Measurements from ENCODE around the gene PVALEF.
"Not testable (repeated sequence)": the region's sequence is repeated elsewhere in the genome, so short reads cannot be mapped to it uniquely, and the experiment has no call there.

Gene PVALEF

GRCh38 chr17:81221371-81221841, 56.1 kb downstream of the PVALEF start:
- DNase-seq (ENCODE audit: low spot score), result no peak

DNA sequence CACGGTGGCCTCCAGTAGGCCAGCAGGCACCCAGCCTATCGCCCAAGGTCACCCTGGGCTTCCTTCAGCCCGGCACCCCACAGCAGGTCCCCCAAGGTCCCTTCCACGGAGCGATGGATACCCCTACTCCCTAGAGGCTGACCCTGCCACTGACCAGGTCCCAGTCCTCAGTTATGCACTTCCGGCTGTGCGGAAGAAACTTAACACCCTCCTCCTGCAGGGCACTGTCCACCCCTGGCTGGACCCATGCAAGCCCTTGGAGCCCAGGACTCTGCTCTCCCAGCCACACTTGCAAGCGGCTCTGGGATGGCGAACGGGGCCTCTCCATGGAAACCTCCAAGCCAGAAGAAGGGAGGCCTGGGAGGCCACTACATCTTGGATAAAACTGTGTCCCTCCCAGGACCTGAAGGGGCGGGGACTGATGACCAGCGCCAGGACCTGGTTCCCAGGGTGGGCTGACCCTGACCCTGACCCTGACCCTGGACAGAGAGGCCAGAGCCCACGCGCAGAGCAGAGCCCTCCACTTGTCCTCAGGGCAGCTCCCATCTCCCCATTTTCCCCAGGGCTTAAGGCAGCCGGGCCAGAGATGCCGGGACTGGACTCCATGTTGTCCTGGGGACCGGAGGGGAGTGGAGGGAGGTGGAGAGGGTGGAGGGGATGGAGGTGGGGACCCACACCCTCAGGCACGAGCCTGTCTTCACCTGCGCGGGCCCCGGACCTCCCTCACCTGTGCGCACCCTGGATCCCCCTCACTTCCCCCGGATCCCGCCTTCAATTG, 56.7 kb downstream of the PVALEF start:
- DNase-seq (ENCODE audit: low spot score), result no peak

- DNase-seq (ENCODE audit: low spot score), result no peak
Measured at GRCh38 chr17:81222620-81222905, 57.3 kb downstream of the PVALEF start.

DNA sequence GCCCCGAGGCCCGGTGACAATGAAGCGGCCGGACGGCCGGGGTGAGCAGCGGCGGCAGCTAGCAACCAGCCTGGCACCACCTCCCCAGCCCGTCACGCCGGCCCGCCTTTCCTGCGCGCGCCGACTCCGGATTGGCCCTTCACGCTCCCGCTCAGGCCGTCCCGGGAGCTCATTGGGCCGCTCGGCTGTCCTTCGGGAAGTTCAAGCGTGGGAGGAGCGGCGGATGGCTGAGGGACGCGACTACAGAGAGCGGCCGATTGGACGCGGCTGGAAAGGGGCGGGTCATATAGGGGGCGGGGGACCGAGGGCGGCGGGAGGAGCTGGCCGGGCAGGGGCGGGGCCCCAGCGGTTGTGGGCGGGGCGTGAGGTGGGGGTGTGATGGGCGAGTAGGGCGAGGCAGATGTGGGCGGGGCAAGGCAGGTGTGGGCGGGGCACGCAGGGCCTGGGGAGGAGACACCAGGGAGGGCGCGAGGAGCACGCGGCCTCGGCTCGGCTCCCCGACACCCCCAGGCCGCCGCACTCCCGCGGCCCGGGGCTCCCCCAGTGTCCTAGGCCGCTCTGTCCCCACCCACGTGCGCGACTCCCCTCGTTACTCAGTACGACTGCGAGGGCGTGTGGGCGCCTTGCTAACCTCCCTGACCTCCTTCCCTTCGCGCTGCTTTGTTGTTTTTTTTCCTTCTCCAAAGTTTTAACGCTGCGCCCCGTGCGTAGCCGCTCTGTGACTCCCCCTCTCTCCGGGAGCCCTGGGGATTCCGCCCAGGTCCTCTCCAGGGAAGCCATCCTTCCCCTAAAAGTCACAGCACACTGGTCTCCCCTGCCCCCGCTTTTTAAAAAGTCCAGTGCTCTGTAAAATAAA, 57.8 kb downstream of the PVALEF start, which contains the start of gene CEP131:
CEP131 (minus strand) TSS at position 60 of the 856 bp plus-strand sequence. CDS start 2,909 bp downstream, outside the sequence.
- peak; percentile 99 for DNase-seq (ENCODE audit: low spot score)

DNA sequence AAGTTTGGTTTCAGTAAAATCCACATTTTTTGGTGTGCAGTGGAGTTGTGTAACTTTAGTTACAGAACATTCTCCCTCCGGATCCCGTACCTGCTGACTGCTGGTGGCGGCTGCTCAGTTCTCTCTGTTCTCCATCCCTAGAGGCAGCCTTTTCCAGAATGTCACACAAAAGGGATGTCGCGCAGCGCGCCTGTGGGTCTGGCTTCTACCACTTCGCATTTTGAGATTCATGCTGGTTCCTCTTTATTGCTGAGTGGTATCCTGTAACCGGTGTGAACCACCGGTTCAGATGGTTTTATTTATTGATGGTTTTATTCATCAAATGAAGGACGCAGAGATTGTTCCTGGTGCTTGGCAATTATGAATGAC, 58.4 kb downstream of the PVALEF start:
- no peak for DNase-seq (ENCODE audit: low spot score)

DNA sequence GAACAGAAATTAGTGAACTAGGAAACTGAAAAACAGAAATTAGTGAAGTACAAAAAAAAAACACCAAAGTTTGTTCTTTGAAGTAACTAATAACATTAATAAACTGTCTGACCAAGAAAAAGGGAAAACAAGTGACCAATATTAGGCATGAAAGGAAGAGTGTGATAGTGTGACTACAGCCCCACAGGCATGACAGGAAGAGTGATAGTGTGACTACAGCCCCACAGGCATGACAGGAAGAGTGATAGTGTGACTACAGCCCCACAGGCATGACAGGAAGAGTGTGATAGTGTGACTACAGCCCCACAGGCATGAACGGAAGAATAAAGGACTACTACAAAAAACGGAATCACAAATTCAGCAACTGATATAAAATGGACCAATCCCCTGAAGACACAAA, 62.3 kb downstream of the PVALEF start:
- not testable (repeated sequence) for DNase-seq (ENCODE audit: low spot score)

- peak; percentile 48 for DNase-seq (ENCODE audit: low spot score)
Measured at GRCh38 chr17:81228420-81228819, 63.1 kb downstream of the PVALEF start.

DNA sequence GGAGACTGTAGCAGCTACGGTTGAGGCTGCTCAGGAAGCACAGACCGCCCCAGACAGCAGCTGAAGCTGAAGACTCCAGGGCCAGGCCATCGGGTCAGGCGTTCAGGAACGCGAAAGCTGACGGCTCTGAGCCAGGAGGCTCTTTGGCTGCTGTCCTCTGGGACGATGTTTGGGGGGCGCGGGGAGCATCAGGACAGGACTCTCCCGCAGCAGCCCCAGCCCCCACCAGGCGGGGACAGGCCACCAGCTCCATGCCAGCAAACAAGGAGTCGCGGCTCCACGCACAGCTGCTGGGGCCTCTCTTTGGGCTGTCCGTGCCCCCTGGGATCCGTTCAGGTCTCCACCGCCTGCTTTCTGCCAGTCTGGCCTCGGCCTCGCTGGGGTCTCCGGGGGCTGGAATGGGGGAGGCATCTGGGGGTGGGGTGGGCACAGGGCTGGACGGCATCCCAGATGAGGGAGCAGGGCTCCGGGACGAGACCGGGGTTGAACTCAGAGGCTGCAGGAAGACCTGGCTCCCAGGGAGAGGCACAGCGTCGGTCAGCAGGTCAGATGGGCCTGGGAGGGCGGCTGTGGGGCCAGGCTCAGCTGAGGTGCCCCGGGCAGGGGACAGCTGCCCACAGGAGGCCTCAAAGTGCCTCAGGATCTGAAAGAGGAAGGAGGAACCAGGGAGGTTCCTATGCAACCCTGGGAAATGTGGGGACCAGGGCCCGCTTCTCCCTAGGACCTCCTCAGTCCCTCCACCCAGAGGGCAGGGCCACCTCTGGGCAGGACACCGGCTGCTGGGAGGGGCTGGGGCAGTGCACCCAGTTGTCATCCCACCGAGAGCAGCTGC, 63.7 kb downstream of the PVALEF start:
- no peak for DNase-seq (ENCODE audit: low spot score)

DNA sequence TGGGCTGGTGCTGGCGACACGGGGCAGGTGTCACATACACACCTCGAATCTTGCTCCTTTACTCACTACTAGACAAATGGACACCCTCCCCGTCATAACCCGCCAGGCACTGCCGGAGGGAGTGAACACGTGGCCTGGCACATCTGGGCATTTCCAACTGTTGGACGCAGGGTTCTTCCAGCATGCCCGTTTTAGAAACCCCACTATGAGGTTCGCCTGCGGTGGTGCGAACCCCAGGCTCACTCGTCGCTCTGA, 64.3 kb downstream of the PVALEF start:
- DNase-seq (ENCODE audit: low spot score), result no peak

DNA sequence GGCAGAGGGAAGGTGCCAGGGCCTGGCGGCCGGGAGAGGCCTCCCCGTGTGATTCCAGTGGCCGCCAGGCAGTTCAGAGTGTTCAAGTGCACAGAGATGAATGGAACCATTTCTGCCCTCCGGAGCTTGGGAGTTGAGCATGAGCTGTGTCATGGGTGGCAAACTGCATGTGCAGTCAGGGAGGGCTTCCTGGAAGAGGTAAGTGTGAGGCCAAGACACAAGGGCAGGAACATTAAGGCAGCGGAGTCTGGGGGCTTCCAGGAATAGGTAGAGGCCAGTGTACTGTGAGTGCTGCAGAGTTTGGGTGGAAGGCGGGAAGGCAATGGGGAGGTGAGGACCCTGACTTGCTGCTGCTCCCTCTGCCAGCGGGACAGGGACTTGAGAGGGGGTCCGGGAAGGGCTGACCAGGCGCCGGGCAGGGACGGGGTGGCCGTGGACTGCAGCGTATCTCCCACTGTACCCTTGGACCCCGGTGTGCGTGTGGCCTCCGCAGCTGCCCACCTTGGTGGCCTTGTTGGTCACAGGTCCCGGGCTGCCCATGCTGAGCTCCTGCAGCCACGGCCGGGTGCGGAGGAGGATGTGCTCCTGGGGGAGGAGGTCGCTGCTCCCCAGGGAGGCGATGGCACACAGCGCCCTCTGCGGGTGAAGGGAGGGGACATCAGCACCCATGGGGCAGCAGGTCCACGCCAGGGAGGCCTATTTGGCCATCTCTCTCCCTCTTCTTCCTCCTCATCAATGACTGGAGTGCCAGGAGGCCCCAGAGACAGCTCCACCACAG, 64.9 kb downstream of the PVALEF start:
- no peak for DNase-seq (ENCODE audit: low spot score)

- no peak for DNase-seq (ENCODE audit: low spot score)
Measured at GRCh38 chr17:81231121-81231645, 65.9 kb downstream of the PVALEF start.

DNA sequence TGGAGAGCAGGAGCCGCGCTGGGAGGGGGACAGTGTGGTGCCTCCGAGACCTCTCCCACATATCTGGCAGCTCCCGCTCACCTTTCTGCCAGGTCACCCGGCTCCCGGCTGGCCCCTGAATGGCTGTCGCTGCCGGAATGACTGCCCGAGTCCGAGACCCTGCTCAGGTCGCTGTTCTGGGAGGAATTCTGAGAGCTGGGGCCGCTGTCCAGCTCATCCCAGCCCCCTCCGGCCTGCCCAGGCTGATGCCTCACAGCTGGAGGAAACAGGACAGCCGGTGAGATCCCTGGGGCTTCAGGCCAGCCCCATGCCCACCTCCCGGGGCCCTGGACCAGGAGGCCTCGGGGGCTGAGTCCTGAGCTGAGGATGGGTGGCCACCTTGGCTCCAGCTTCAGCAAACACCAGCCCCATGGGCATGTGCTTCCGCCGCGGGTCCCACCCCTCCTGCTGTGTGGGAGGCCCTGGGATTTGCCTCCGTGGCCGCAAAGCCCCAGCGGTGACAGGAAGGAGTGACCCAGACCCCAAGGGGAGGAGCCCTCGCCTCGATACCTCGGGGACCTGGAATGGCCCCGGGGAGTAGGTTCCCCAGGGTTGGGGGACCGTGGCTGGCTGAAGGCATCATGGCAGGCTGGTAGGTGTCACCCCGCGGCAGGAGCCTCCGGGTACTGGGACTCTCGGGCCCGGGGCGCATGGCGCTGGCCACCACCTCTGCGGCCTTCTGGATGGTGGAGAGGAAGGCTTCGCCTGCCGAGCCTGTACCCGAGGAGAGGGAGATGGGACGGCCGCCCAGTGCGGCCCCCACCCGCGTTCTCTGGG, 66.7 kb downstream of the PVALEF start:
- DNase-seq (ENCODE audit: low spot score), result no peak
